ENCODE measurements around the gene TMEM14A. TPM values are rescaled to one million over a fixed set of nuclear protein-coding genes. Genes with fewer than 3 reads are reported as not detected.

TMEM14A gene
- total RNA-seq, 1 donor from 2014 or later: 6.6 TPM

- POLR2A ChIA-PET: no interaction called here
These were observed 18.9 kb downstream of the TMEM14A start for GRCh38 chr6:52689857-52690256.

GRCh38 chr6:52691718-52692117, 20.8 kb downstream of the TMEM14A start:
- no peak for TF ChIP-seq CTCF (IDR thresholded peaks at IDR 0.05)

More at GRCh38 chr6:52689857-52690256, 18.9 kb downstream of the TMEM14A start:
- H3K27ac Mint-ChIP-seq: no peak overlapping the region
- DNase-seq: no peak
- intact Hi-C loops (cut with micrococcal nuclease): no loop called here
- no peak for ATAC-seq (ENCODE audit: low read depth)
- H3K4me1 Mint-ChIP-seq: peaks cover 3% of the 10 kb centered on the region
- CTCF ChIA-PET: no interaction called here
- peaks cover under 1% of the 10 kb centered on the region for H3K27me3 Mint-ChIP-seq
- no peaks in the 10 kb centered on the region for H3K9me3 Mint-ChIP-seq
- no peak for TF ChIP-seq CTCF (IDR thresholded peaks at IDR 0.05)
- H3K36me3 Mint-ChIP-seq (ENCODE audit: low read depth): peaks cover 6% of the 10 kb centered on the region
- no peak overlapping the region for H3K4me3 Mint-ChIP-seq

GRCh38 chr6:52693773-52694172, 22.9 kb downstream of the TMEM14A start:
- TF ChIP-seq CTCF (IDR thresholded peaks at IDR 0.05): no peak
- no peaks in the 10 kb centered on the region for H3K4me1 Mint-ChIP-seq
- H3K27ac Mint-ChIP-seq: no peak overlapping the region
- ChIA-PET POLR2A (no interaction called here), CTCF (no interaction called here)
- H3K9me3 Mint-ChIP-seq: no peaks in the 10 kb centered on the region
- no peak overlapping the region for H3K4me3 Mint-ChIP-seq
- DNase-seq (no peak), ATAC-seq (ENCODE audit: low read depth) (no peak)
- intact Hi-C loops (cut with micrococcal nuclease): no loop called here
- peaks cover 4% of the 10 kb centered on the region for H3K27me3 Mint-ChIP-seq
- no peaks in the 10 kb centered on the region for H3K36me3 Mint-ChIP-seq (ENCODE audit: low read depth)

More at GRCh38 chr6:52691718-52692117, 20.8 kb downstream of the TMEM14A start:
- H3K36me3 Mint-ChIP-seq (ENCODE audit: low read depth): peaks cover 2% of the 10 kb centered on the region
- intact Hi-C loops (cut with micrococcal nuclease): no loop called here
- no peaks in the 10 kb centered on the region for H3K9me3 Mint-ChIP-seq
- POLR2A ChIA-PET: no interaction called here
- no peaks in the 10 kb centered on the region for H3K4me1 Mint-ChIP-seq
- ATAC-seq (ENCODE audit: low read depth) (no peak), DNase-seq (no peak)
- H3K27me3 Mint-ChIP-seq: peaks cover 2% of the 10 kb centered on the region
- H3K4me3 Mint-ChIP-seq: no peak overlapping the region
- CTCF ChIA-PET: no interaction called here
- H3K27ac Mint-ChIP-seq: no peak overlapping the region

GRCh38 chr6:52694404-52694803, 23.5 kb downstream of the TMEM14A start:
- ATAC-seq (ENCODE audit: low read depth): no peak
- H3K4me3 Mint-ChIP-seq: no peak overlapping the region
- POLR2A ChIA-PET: interaction anchor here (0.6 kb wide), 1 partner anchor 23 kb away, joined by 3 read pairs; no protein-coding TSS in a partner anchor
- H3K9me3 Mint-ChIP-seq: no peaks in the 10 kb centered on the region
- no peak for DNase-seq
- CTCF ChIA-PET: no interaction called here
- H3K36me3 Mint-ChIP-seq (ENCODE audit: low read depth): no peaks in the 10 kb centered on the region
- intact Hi-C loops (cut with micrococcal nuclease): no loop called here
- no peak overlapping the region for H3K27ac Mint-ChIP-seq
- peaks cover 4% of the 10 kb centered on the region for H3K27me3 Mint-ChIP-seq
- TF ChIP-seq CTCF (IDR thresholded peaks at IDR 0.05): no peak
- H3K4me1 Mint-ChIP-seq: no peaks in the 10 kb centered on the region

GRCh38 chr6:52696418-52696817, 25.5 kb downstream of the TMEM14A start:
- ChIA-PET CTCF (interaction anchor here (1.4 to 1.5 kb wide), 2 partner anchors 44 to 46 kb away, joined by 3 to 5 read pairs; no protein-coding TSS in a partner anchor), POLR2A (no interaction called here)
- Mint-ChIP-seq H3K4me3 (no peak overlapping the region), H3K9me3 (no peaks in the 10 kb centered on the region), H3K4me1 (no peaks in the 10 kb centered on the region), H3K27ac (no peak overlapping the region), H3K27me3 (peaks cover 7% of the 10 kb centered on the region), H3K36me3 (ENCODE audit: low read depth) (no peaks in the 10 kb centered on the region)
- DNase-seq (no peak), ATAC-seq (ENCODE audit: low read depth) (no peak)
- intact Hi-C loops (cut with micrococcal nuclease): no loop called here
- TF ChIP-seq CTCF (IDR thresholded peaks at IDR 0.05): no peak
